ENCODE data around the gene YIF1B. TPM values are rescaled to one million over a fixed set of nuclear protein-coding genes. Genes with fewer than 3 reads are reported as not detected.
A peak's percentile ranks its signal among the peaks of the same experiment; 100 is the strongest.

Gene YIF1B
- total and polyA plus RNA-seq, 9 of the 15 experiments (the other 6 are each of a cell fraction or from before 2014, with no cell fraction given), result 8.5 to 586 (median 323) TPM

- WGBS (ENCODE audit: insufficient coverage, low coverage, missing lambda C conversion rate), result 7% methylated on average over 41 of the region's 41 CpGs
- in situ Hi-C loops (cut with MboI), result loop anchor here (25.0 kb wide), 1 partner anchor 424 kb away; the partner anchor contains the start of genes SIPA1L3 and WDR87
- TF ChIP-seq AFF1 (IDR thresholded peaks at IDR 0.05; ENCODE audit: low read depth in 1 of 2, partially characterized antibody in 2 of 2) (peak in 1 of 2 experiments; percentile 33), YY1 (IDR thresholded peaks at IDR 0.05; ENCODE audit: borderline replicate concordance in 1 of 3, control insufficient read depth in 1 of 3, extremely low read depth in 1 of 3, insufficient read depth in 3 of 3, insufficient read length in 1 of 3, insufficient replicate concordance in 2 of 3, low read depth in 1 of 3, low read length in 2 of 3) (peak in 1 of 3 experiments; percentile 14), ZNF79 (CRISPR knock-in tag; IDR thresholded peaks at IDR 0.05; ENCODE audit: low read depth) (no peak), RBM15 (IDR thresholded peaks at IDR 0.05; ENCODE audit: insufficient read depth, low read length) (no peak), TFAP4 (CRISPR knock-in tag; IDR thresholded peaks at IDR 0.05; ENCODE audit: borderline replicate concordance) (0 out of 2 replicates have a peak, but pooled peaks have one; percentile 17), STAT5A (IDR thresholded peaks at IDR 0.05; ENCODE audit: borderline replicate concordance, low read length) (no peak), ZNF785 (CRISPR knock-in tag; IDR thresholded peaks at IDR 0.05) (no peak), ATF1 (CRISPR knock-in tag; IDR thresholded peaks at IDR 0.05) (no peak), ATF1 (tag; IDR thresholded peaks at IDR 0.05) (peak; percentile 41), ZBED1 (IDR thresholded peaks at IDR 0.05) (no peak), EP400 (IDR thresholded peaks at IDR 0.05) (0 out of 2 replicates have a peak, but pooled peaks have one; percentile 52), NFXL1 (CRISPR knock-in tag; IDR thresholded peaks at IDR 0.05) (no peak), SAP30 (IDR thresholded peaks at IDR 0.05; ENCODE audit: borderline replicate concordance, insufficient read depth, low read depth, low read length, poor library complexity, severe bottlenecking) (peak; percentile 69), MTA1 (IDR thresholded peaks at IDR 0.05; ENCODE audit: borderline replicate concordance) (peak; percentile 51; the same call in 1 of the 2 replicates), SNAPC5 (CRISPR knock-in tag; IDR thresholded peaks at IDR 0.05) (no peak)
These were observed 21.1 kb upstream of the YIF1B start for GRCh38 chr19:38336638-38337359.

More at GRCh38 chr19:38336638-38337359, 21.1 kb upstream of the YIF1B start:
- CTCF ChIA-PET (ENCODE audit: low intra/inter-chr PET ratio), result interaction anchor here (2.3 to 3.6 kb wide), 3 partner anchors 93 to 194 kb away, joined by 17 to 41 read pairs (median 18); no protein-coding TSS in a partner anchor
- Histone ChIP-seq H3K9me3 (replicated peaks; ENCODE audit: control insufficient read depth, insufficient read depth, low read depth, low read length) (no peaks in the 10 kb centered on the region), H2AFZ (ENCODE audit: low read depth, low read length) (peak overlapping the region; percentile 97), H3K4me2 (ENCODE audit: insufficient read depth, low read length) (peak overlapping the region; percentile 95), H3K4me3 (peak overlapping the region; percentile 85), H3K36me3 (ENCODE audit: control insufficient read depth, insufficient read depth, low read length) (no peaks in the 10 kb centered on the region), H4K20me1 (replicated peaks; ENCODE audit: control insufficient read depth, insufficient read depth, low read length) (no peaks in the 10 kb centered on the region), H3K4me1 (replicated peaks in 1 of 2; ENCODE audit: control insufficient read depth in 2 of 2, insufficient read depth in 2 of 2, low read length in 2 of 2) (peaks cover 13 to 34% of the 10 kb centered on the region in 2 experiments; a peak in 4 of 5 replicates), H3K27ac (ENCODE audit: extremely low read depth, low read depth, low read length) (peak overlapping the region; percentile 88), H3K27me3 (ENCODE audit: control insufficient read depth in 2 of 2, insufficient read depth in 2 of 2, low read length in 2 of 2) (no peaks in the 10 kb centered on the region), H3K9me1 (ENCODE audit: control insufficient read depth, insufficient read depth, low read length) (no peaks in the 10 kb centered on the region), H3K79me2 (ENCODE audit: control insufficient read depth, insufficient read depth, low read length) (peaks cover 2% of the 10 kb centered on the region; the same call in 1 of the 3 replicates), H3K9ac (ENCODE audit: insufficient read depth in 1 of 2, low read depth in 2 of 2, low read length in 2 of 2) (peak overlapping the region; percentile 71 to 92)
- BruUV-seq (replicated peaks), result no TSS peak
- intact Hi-C loops (cut with micrococcal nuclease), result loop anchor here (1.0 to 5.0 kb wide), 2 partner anchors 38 to 51 kb away; partner anchors contain the start of genes GGN, PSMD8 and SPRED3
- POLR2A ChIA-PET, result interaction anchor here (0.7 to 2.6 kb wide), 3 partner anchors 12 to 48 kb away, joined by 4 to 8 read pairs (median 4); no protein-coding TSS in a partner anchor
- peak; percentile 86 for ATAC-seq
- DNase-seq (ENCODE audit: extremely low read depth in 1 of 4, low spot score in 3 of 4), result peak; percentile 93 to 98 (median 94)
- peak; percentile 95 for FAIRE-seq

Data from K562 (cell line).